Adipose tissue (tissue), 3 donors: ENCODE data around the gene OR52N2. TPM values are rescaled to one million over a fixed set of nuclear protein-coding genes. Genes with fewer than 3 reads are reported as not detected.

Experiments
- H3K27ac ChIP-seq: one replicate; pipeline ENCODE4 v1.5.1; 2013; ENCODE audit warnings: low read depth, low read length
- WGBS, 3 donors: extraction: QIAGEN DNeasy Blood & Tissue Kit; methylation state at CpG; one replicate each; pipeline ENCODE4 v1.1.7; 2013; 5-methylcytosine and 5-hydroxymethylcytosine counted together
- polyA plus RNA-seq, 3 donors: library from polyadenylated mRNA; stranded (reverse); fragments of 200-250 nt; gene quantifications; one replicate each; pipeline ENCODE4 v1.2.3, GENCODE V29; 2013
- donor health status: healthy with polysubstance abuse.
- donor health status: Bipolar disorder and iron deficiency.
- donor health status: healthy.

Gene OR52N2
- polyA plus RNA-seq: under 1 TPM in 1 of 3 donors, not detected in 2; 0.14 TPM

DNA sequence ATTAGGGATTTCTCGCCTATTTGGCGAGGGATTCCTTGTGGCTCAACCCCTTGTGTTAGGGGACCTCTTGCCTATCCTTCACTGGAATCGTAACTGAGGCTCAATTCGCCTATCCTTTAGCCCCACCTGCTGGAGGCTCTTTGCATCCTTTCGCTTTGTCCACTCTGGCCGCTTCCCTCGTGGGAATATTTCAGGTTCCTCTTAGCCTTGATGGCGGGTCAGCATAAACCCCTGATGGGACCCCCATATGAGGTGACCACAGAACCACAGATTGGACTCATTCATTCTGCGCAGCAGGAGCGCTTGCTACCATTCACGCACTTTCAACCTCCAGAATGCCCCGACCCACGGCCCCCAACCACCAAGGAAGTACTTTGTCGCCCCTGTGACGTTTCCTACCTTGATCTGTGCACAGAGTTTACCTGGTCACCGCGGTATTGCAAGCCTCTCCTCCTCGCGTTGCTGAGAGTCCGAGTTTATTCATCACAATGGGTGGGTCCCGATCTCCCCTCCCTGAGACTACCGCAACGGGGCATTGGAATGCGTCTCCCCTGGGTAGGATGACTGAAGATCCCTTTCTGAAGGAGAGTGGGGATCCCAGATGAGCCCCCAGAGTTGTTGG is at the start of gene OR52N2:
Gene OR52N2 (plus strand): TSS at position 425 of the 622 bp plus-strand sequence. CDS start 11,412 bp downstream, outside the sequence.
- H3K27ac ChIP-seq: no peak within 1 kb of the TSS
- 3 to 10% (median 8%) methylated on average over 24 of the region's 24 CpGs for WGBS, 3 donors

DNA sequence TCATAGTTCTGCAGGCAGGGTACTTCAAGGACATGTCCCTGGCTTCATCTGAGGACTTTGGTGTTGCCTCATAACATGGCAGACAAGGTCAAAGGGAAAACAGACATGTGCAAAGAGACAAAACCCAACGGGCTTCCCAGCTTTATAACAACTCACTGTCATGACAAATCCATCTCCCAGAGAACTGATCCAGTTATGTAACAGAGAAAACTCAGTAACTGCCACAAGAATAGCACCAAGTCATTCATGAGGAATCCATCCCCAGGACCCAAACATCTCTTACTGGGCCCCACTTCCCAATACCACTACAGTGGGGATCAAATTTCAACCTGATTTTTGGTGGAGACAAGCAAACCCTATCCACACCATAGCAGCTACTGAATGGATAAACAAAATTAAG is 41.7 kb upstream of the OR52N2 start:
- no peak overlapping the region for H3K27ac ChIP-seq
- 33 to 67% (median 36%) methylated on average over 1 of the region's 1 CpG for WGBS, 3 donors

DNA sequence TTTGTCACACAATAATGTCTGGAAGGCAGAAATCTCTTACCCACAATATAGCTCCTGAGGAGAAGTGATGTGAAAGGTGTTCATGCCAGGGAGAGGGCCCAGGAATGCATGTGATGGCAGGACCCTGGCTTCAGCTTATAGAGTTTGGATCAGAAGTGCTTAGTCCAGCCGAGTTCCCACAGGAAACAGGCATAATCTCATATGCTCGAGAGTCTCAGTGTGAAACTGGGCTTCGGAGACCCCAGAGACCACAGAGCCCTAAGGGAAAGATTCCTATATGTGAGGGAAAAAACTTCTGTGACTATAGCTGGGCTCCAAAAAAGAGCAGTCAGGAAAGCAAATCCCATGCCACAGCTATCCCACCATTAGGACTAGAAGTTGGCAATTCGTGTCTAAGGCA is 25.5 kb upstream of the OR52N2 start, which contains the start of gene OR52N5:
Gene OR52N5 (minus strand): TSS at position 101 of the 400 bp plus-strand sequence. CDS start 4,721 bp downstream, outside the sequence.
- 48 to 70% (median 50%) methylated on average over 4 of the region's 4 CpGs for WGBS, 3 donors
- no peak within 1 kb of the TSS for H3K27ac ChIP-seq

DNA sequence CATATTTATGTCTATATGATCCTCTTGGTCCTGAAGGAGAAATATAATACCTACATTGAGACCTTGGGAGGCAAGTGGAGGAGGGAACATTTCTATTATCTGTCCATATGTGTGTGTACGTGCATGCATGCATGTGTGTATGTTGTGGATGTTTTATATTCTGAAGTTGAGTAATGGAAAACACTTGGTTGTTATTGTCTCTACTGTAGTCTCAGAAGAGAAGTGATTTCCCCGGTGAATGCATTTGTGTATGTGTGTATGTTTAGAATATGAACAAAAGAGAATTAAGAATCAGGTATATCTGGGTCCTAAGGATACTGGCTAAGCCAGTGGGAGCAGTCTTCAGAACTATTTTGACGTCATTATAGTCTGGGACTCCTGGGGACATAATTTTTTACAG is 17.6 kb upstream of the OR52N2 start, which contains the start of gene OR52N1:
Gene OR52N1 (minus strand): TSS at position 101 of the 400 bp plus-strand sequence. CDS start 2,449 bp downstream, outside the sequence.
- 79 to 82% (median 79%) methylated on average over 3 of the region's 3 CpGs for WGBS, 3 donors
- H3K27ac ChIP-seq: no peak within 1 kb of the TSS

DNA sequence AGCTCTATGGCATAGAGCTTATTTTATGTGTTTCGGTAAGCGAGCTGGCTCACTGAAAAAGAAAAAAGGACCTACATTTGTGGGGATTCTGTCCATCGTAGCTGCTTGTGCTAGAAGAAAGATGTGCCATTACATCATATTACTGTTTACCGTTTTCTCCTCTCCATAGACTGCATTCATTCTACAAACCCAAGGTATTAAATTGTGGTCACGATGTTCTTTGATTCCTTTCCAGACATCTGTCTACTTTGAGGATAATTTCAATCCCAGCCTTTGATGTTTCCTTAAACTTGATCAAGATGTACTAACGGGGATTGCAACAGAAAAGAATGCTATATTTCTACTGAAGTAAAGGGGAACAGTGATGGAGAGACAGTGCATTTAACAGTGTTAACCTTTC is 12.2 kb upstream of the OR52N2 start:
- WGBS, 3 donors: 81 to 87% (median 83%) methylated on average over 6 of the region's 6 CpGs
- H3K27ac ChIP-seq: no peak overlapping the region

DNA sequence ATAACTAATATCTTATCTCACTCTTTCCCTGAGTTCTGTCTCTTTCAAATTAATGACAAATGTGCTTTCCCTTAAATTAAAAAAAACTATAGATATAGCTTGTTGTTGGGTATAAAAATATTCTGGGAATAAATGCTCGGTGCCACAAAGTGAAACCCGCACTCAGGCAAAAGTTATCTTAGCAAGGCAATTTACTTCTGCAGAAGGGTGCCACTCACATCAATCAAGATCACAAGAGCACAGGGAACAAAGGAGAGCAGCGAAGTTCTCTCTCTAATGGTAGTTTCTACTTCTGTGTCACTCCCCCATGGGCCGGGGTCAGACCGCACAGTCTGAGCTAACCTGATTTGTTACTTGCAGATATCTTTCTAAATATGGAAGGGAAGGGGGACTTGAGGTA is 4.7 kb upstream of the OR52N2 start:
- H3K27ac ChIP-seq: no peak overlapping the region
- WGBS, 3 donors: 82 to 90% (median 90%) methylated on average over 5 of the region's 5 CpGs

DNA sequence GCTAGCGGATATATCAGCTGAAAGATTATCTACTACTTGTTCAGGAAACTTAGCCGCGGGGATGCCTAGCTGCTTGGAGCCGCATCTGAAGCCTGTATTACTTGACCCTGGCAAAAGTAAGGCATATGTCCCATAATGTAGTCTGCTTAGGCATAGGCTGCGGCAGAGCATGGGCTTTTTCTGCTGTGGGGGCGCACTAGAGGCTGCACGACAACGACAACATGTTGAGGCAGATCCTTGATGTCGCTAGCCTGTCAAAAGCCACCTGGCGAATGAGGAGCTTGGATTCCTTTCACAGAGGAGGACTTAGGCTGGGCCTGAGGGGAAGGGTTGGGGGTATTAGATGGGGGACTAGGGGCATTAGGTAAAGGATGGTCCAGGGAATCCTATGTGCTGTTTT is 1.1 kb upstream of the OR52N2 start:
- 63 to 68% (median 67%) methylated on average over 10 of the region's 10 CpGs for WGBS, 3 donors
- no peak overlapping the region for H3K27ac ChIP-seq

DNA sequence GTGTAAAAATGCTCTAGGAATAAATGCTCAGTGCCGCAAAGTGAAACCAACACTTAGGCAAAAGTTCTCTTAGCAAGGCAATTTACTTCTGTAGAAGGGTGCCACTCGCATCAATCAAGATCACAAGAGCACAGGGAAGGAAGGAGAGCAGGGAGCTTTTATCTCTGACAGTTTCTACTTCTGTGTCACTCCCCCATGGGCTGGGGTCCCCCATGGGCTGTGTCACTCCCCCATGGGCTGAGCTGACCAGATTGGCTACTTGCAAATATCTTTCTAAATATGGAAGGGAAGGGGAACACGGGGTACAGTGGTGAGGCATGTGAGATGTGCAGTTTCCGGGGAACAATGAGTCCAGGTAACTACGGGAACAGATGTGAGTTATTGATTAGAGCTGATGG is 397 bp downstream of the OR52N2 start:
- WGBS, 3 donors: 14 to 28% (median 26%) methylated on average over 5 of the region's 5 CpGs
- H3K27ac ChIP-seq: no peak overlapping the region

DNA sequence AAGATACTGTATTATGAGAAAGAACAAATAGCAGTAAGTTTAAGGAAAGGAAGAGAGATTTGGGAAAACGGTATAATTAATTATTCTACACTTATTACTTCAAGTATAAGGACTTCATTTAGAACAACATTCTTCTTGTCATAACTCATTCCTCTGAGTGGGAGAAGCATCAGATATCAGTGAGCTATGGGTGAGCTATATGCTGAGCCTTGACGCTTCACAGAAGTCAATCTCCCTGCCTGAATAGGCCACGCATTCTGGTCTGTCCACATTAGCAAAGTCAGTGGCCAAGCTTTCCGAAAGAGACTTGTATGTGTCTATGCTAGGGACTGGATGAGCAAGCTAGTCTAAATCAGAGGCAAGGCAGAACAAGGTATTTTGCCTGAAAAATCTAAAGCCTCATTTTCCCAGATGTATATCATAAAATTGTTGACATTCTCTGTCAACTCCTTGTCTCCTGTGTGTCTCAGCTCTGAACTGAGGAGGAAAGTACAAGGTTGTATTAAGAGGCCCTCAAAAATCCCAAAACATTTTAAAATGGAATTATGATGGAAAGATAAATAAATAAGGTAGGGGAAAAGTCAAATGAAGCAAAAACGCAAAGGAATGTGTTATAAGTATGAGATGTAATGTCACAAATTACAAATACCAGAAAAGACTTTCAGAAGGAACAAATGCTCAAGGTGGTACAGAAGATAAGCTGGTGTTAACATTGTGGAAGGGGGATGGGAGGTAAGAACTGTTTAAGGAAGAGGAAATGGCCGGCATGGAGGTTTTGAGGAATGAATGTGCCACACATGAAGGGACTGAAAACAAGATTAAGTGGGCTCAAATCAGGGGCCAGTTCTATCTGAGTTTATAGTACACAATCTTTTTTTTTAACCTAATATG is 1.4 kb downstream of the OR52N2 start:
- 74 to 80% (median 78%) methylated on average over 6 of the region's 6 CpGs for WGBS, 3 donors
- no peak overlapping the region for H3K27ac ChIP-seq

DNA sequence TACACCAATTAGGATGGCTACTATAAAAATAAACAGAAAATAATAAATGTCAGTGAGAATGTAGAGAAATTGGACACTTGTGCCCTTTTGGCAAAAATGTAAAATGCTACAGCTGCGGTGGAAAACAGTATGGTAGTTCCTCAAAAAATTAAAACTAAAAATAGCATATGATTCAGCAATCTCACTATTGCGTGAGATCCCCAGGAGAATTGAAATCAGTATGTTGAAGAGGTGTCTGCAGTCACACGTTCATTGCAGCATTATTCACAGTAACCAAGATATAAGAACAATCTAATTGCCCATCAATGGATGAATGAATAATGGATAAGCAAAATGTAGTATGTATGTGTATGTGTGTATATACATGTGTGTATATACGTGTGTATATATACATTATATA is 6.8 kb downstream of the OR52N2 start:
- 25 to 61% (median 27%) methylated on average over 4 of the region's 4 CpGs for WGBS, 3 donors
- H3K27ac ChIP-seq: no peak overlapping the region

DNA sequence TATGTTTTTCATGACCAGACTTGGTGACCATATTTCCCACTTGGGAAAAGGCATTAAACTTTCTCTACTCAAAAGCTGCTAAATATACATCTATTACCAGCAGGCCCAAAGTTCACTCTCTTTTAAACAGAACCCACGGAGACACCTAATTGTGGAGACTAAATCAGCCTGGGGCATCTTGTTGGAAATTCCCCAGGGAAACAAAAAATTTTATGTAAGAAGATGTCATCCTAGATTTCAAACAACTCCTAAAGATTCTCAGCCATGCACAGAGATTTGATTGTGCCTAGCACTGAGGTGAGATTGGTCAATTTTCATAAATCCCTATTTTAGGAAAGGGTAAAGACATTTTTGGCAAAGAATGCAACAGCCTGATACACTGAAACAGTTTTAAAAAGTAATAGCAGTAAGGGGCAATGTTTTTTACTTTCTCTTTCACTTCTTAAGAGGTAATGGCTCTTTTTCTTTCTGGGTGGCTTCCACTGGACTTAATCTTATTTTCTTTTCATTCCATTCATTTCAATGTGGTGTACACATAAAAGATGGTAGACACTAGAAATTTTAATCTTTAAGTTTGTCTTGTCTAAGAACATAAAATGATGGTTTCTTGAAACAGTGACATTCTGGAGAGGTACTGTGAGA is 9.6 kb downstream of the OR52N2 start:
- no peak overlapping the region for H3K27ac ChIP-seq
- WGBS, 3 donors: 25 to 58% (median 43%) methylated on average over 1 of the region's 1 CpG

DNA sequence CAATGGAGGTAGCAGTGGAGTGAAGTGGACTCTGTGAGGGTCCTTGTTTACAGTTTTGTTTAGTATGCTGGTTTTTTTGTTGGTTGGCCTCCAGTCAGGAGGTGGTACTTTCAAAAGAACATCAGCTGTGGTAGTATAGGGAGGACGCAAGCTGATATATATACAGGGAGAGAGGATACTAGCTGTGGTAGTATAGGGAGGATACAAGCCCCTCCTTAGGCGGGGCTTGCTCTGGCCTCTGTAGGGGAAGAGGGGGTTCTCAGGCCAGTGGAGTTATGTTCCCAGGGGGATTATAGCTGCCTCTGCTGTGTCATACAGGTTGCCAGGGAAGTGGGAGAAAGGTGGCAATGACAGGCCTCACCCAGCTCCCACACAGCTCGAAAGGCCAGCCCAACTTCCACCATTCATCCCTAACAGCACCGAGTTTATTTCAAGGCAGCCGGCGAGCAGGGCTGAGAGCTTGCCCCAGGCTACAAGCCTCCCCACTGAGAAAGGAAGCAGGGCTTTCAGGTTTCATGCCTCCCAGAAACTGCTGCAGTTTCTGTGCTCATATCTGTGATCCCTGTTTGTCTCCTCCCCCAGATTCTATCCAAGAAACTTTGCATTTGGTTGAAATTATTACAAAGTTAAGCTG is 22.6 kb downstream of the OR52N2 start:
- H3K27ac ChIP-seq: no peak overlapping the region
- 78 to 87% (median 82%) methylated on average over 6 of the region's 6 CpGs for WGBS, 3 donors

DNA sequence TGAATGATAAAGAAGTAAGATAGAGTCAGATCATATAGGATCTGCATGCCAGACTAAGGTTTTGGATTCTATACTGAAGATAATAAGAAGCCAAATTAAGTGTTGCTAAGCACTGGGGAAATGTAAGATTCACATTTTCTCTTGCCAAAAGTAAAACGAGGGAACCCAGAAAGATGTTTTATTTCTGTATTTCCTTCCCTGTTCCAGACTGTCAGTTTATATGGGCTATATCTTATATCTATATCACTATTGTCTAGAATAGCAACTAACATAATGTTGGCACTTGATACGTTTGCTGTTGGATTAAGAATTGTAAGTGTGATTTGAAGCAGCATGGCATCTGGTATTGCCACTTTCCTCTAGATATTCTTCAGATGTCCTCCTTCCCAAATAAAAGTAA is 24.7 kb downstream of the OR52N2 start:
- H3K27ac ChIP-seq: no peak overlapping the region
- 40 to 51% (median 49%) methylated on average over 2 of the region's 2 CpGs for WGBS, 3 donors

DNA sequence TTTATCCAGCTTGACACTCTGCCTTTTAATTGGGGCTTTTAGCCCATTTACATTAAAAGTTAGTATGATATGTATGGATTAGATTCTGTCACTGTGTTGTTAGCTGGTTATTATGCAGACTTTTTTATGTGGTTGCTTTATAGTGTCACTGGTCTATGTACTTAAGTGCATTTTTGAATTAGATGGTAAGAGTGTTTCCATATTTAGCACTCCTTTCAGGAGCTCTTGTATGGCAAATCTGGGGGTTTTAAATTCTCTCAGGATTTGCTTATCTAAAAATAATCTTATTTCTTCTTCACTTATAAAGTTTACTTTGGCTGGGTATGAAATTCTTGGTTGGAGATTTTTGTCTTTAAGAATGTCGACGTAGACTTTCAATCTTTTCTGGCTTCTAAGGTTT is 29.0 kb downstream of the OR52N2 start:
- no peak overlapping the region for H3K27ac ChIP-seq
- WGBS, 3 donors: 84 to 90% (median 88%) methylated on average over 2 of the region's 2 CpGs

DNA sequence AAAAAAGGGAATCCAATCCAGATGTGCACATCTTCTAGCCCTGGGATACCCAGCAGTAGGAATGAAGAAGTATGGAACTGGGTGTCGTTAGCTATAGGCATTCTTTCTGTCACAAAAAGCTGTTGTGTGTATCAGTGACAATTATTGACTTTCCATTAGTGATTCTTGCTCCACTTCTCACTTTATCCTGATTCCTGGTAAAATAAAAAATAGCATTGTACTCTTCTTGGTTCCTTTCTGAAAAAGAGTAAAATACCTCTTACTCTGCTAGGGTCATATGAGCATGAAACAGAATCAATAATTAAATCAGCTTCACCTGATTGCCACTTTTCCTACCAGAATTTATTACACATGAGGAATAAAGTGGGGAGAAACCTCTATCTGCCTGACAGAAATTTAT is 33.1 kb downstream of the OR52N2 start, which contains the start of gene OR52E6:
Gene OR52E6 (minus strand): TSS at position 101 of the 400 bp plus-strand sequence. CDS start 0 bp downstream, at position 101.
- no peak within 1 kb of the TSS for H3K27ac ChIP-seq
- WGBS, 3 donors: 39 to 92% (median 58%) methylated on average over 1 of the region's 1 CpG

DNA sequence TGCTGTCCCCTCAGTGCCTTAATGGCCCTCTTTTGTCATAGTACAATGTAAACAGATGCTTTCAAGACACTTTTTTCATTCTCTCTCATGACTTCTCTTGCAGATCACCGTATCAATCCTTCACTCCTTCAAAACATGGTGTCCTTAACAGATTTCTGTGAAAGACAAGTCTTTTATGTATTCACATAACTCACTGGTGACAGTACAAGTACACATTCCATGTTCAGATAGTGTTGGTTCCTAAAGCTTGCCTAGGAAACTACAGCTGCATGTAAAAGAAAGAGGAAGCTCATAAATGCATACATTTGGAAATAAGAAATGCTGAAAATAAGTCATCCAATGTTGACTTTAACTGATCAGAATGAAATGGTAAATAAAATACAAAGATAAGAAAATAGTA is 38.0 kb downstream of the OR52N2 start:
- no peak overlapping the region for H3K27ac ChIP-seq
- WGBS, 3 donors: 32 to 54% (median 33%) methylated on average over 1 of the region's 1 CpG

DNA sequence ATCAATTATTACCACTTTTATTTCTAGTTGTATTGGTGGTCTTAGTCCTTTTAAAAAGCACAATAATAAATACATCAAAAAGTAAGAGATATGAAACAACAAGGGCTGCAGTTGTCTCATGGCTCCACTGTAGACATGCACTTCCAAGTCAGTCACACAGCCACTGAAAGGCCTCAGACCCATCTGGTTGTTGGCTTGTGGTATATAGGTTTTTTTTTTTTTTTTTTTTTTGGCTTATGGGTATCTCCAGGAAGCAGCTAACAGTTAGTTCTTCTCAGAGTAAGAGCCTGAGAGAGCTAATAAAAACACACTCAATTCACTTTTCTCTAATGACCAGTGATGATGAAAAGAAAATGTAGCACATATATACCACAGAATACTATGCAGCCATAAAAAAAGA is 39.0 kb downstream of the OR52N2 start:
- no peak overlapping the region for H3K27ac ChIP-seq

DNA sequence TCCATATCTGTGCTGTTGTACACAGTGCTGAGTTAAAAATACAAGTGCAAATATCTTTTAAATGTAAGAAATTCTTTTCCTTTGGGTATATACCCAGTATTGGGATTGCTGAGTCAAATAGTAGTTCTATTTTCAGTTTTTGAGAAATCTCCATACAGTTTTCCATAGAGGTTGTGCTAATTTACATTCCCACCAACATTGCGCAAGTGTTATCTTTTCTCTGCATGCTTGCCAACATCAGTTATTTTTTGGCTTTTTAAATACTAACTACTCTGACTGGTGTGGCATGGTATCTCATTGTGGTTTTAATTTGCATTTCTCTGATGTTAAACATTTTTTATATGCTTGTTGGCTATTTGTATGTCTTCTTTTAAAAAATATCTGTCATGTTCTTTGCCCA is 42.3 kb downstream of the OR52N2 start:
- H3K27ac ChIP-seq: no peak overlapping the region
- WGBS, 3 donors: 86 to 100% (median 90%) methylated on average over 1 of the region's 1 CpG
